Endodermal cell (in vitro differentiated cells): ENCODE data around the gene SLPI. TPM values are rescaled to one million over a fixed set of nuclear protein-coding genes. Genes with fewer than 3 reads are reported as not detected.

Source experiments
- DNase-seq: peaks from one replicate; pipeline ENCODE4 v3.0.0-alpha.2; 2017
- H3K27ac ChIP-seq: 2 replicates; pipeline ENCODE4 v1.5.1; 2013; ENCODE audit warnings: mild to moderate bottlenecking, low read depth, low read length, moderate library complexity
- H3K27me3 ChIP-seq: 2 replicates; pipeline ENCODE4 v1.6.1; 2013; ENCODE audit warnings: mild to moderate bottlenecking, low read length, moderate library complexity; ENCODE audit not compliant: insufficient read depth, control insufficient read depth, poor library complexity, severe bottlenecking
- H3K36me3 ChIP-seq: 2 replicates; pipeline ENCODE4 v1.7.0; 2013; ENCODE audit warnings: mild to moderate bottlenecking, low read length, moderate library complexity; ENCODE audit not compliant: control insufficient read depth, insufficient read depth
- H3K4me1 ChIP-seq: one replicate; pipeline ENCODE4 v1.7.0; 2013; ENCODE audit warnings: low read length; ENCODE audit not compliant: control insufficient read depth, insufficient read depth
- H3K4me3 ChIP-seq: 2 replicates; pipeline ENCODE4 v1.5.1; 2013; ENCODE audit warnings: mild to moderate bottlenecking, low read length, moderate library complexity
- H3K9ac ChIP-seq: 2 replicates; pipeline ENCODE4 v1.6.1; 2013; ENCODE audit warnings: mild to moderate bottlenecking, low read length, moderate library complexity; ENCODE audit not compliant: poor library complexity, severe bottlenecking; ENCODE audit errors: extremely low read depth
- H3K9me3 ChIP-seq: 2 replicates; pipeline ENCODE4 v1.6.1; 2013; ENCODE audit warnings: mild to moderate bottlenecking, low read length, moderate library complexity; ENCODE audit not compliant: control insufficient read depth
- H3K27ac Mint-ChIP-seq: 2 replicates; pipeline ENCODE4 v1.8.0; 2020; ENCODE audit warnings: mixed read lengths
- H3K27me3 Mint-ChIP-seq: 2 replicates; pipeline ENCODE4 v1.8.0; 2021; ENCODE audit warnings: mild to moderate bottlenecking, mixed read lengths; ENCODE audit not compliant: insufficient read depth
- H3K36me3 Mint-ChIP-seq: 2 replicates; pipeline ENCODE4 v1.8.0; 2020; ENCODE audit warnings: low read depth, mixed read lengths
- H3K4me1 Mint-ChIP-seq: 2 replicates; pipeline ENCODE4 v1.8.0; 2020; ENCODE audit warnings: mixed read lengths
- H3K4me3 Mint-ChIP-seq: 2 replicates; pipeline ENCODE4 v1.8.0; 2020; ENCODE audit warnings: mild to moderate bottlenecking, moderate library complexity, mixed read lengths
- H3K9me3 Mint-ChIP-seq: 2 replicates; pipeline ENCODE4 v1.8.0; 2020; ENCODE audit warnings: mild to moderate bottlenecking, mixed read lengths
- WGBS, 2 experiments: methylation state at CpG; one replicate each; pipeline versions ENCODE4 v1.1.5 to v1.1.7; 2013; ENCODE audit warnings: missing lambda C conversion rate in 2 of 2, mixed read lengths in 1 of 2; ENCODE audit not compliant: insufficient coverage in 1 of 2, insufficient read length in 1 of 2; 5-methylcytosine and 5-hydroxymethylcytosine counted together
- total RNA-seq, 2 donors: library from RNA; stranded (reverse); fragmentation: NEBNext Ultra II Directional in 1 of 2; extraction: Animal tissue kit (Norgen Biotek cat#: 25700) in 1 of 2; gene quantifications; 2 replicates in 1 of 2; 3 replicates in 1 of 2; pipeline ENCODE4 v1.2.1, GENCODE V29; 2021
- TF ChIP-seq, protein P1 (sequence below): fragments of 200-600 bp; sonication (generic); conservative IDR thresholded peaks from 2 replicates; pipeline ENCODE4 v1.5.0; 2021; ENCODE audit warnings: antibody characterized with exemption, mild to moderate bottlenecking

The SLPI gene
- total RNA-seq, 2 donors from 2014 or later = not detected

DNA sequence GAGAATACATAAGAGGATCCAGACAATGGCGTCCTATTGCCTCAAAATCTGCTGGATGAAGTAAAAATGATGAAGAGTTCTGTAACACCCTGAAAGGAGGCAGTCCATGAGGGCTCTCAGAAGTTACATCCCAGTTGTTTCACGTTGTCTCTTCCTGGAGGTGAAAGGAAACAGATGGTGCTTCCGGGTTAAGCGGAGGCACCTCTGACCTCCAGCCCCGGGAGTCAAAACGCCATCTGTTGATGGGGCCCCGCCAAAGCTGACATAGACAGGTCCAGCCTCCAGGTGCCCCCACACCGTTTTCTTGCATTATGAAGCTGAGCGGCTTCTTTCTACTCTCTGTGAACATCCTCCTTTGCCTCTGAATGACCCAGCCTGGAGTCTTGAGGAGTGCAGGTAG is 23.7 kb downstream of the SLPI start:
- WGBS, 2 experiments = 93% methylated on average over 5 to 9 of the region's 9 CpGs
- no peaks in the 10 kb centered on the region for H3K9me3 Mint-ChIP-seq
- no peaks in the 10 kb centered on the region for H3K36me3 Mint-ChIP-seq
- Histone ChIP-seq H3K4me3 (no peak overlapping the region), H3K27me3 (peaks cover 11% of the 10 kb centered on the region), H3K27ac (no peak overlapping the region), H3K36me3 (no peaks in the 10 kb centered on the region), H3K9me3 (peaks cover 5% of the 10 kb centered on the region), H3K9ac (no peak overlapping the region), H3K4me1 (no peaks in the 10 kb centered on the region)
- TF ChIP-seq, protein P1, sequence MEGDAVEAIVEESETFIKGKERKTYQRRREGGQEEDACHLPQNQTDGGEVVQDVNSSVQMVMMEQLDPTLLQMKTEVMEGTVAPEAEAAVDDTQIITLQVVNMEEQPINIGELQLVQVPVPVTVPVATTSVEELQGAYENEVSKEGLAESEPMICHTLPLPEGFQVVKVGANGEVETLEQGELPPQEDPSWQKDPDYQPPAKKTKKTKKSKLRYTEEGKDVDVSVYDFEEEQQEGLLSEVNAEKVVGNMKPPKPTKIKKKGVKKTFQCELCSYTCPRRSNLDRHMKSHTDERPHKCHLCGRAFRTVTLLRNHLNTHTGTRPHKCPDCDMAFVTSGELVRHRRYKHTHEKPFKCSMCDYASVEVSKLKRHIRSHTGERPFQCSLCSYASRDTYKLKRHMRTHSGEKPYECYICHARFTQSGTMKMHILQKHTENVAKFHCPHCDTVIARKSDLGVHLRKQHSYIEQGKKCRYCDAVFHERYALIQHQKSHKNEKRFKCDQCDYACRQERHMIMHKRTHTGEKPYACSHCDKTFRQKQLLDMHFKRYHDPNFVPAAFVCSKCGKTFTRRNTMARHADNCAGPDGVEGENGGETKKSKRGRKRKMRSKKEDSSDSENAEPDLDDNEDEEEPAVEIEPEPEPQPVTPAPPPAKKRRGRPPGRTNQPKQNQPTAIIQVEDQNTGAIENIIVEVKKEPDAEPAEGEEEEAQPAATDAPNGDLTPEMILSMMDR = no peak
- DNase-seq = no peak
- H3K4me1 Mint-ChIP-seq = no peaks in the 10 kb centered on the region
- H3K4me3 Mint-ChIP-seq = no peak overlapping the region
- no peak overlapping the region for H3K27ac Mint-ChIP-seq
- peaks cover 33% of the 10 kb centered on the region for H3K27me3 Mint-ChIP-seq

DNA sequence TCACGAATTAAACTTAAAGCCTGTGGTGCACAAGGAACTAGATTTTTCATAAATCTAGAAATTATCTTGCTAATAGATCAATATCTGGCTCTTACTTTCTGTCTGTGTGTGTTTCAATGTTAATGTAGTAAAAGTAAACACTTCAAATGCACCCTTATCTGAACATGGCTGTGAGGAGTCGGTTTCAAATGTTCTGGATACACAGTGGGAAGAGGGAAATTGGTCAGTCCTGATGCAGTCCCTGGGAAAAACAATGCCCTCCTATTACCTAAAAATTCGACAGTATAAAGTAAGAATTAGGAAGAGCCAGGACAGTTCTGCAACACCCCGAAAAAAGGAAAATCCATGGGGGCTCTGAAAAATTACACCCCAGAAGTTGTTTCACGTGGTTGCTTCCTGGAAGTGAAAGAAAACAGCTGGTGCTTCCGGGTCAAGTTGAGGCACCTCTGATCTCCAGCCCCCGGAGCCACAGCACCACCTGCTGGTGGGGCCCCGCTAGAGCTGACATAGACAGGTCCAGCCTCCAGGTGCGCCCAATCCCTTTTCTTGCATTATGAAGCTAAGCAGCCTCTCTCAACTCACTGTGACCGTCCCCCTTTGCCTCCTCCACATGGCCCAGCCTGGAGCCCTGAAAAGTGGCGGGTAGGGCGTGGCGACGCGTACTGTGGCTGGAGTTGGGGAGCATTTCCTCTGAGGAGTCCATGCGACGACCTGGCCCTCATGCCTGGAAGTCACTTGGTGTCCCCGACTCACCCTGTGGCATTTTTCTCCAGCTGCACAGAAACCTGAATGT is 24.9 kb downstream of the SLPI start:
- Histone ChIP-seq H3K9me3 (peaks cover 5% of the 10 kb centered on the region), H3K36me3 (no peaks in the 10 kb centered on the region), H3K27ac (no peak overlapping the region), H3K4me1 (no peaks in the 10 kb centered on the region), H3K9ac (no peak overlapping the region), H3K27me3 (peaks cover 11% of the 10 kb centered on the region), H3K4me3 (no peak overlapping the region)
- peak; percentile 92 for DNase-seq
- Mint-ChIP-seq H3K27ac (no peak overlapping the region), H3K36me3 (no peaks in the 10 kb centered on the region), H3K9me3 (no peaks in the 10 kb centered on the region), H3K4me1 (no peaks in the 10 kb centered on the region), H3K4me3 (no peak overlapping the region), H3K27me3 (peaks cover 40% of the 10 kb centered on the region)
- TF ChIP-seq, protein P1 = peak; percentile 88
- whole genome bisulfite sequencing, 2 experiments = 83 to 87% methylated on average over 10 to 18 of the region's 18 CpGs

DNA sequence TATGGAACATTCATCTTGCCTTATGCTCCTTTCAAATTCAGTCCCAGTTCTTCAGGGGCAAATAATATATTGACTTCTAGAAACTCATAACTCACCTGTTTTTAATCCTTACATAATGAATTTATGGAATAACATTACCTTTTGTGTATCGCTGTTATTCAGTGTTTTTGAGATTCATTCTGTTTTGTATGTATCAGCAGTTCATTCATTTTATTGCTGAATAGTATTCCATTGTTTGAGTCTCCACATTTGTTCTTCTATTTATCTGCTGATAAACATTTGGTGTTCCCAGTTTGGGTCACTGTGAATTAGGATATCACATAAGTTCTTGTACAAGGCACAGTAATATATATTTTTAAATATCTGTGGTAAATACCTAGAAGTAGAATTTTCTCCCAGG is 28.1 kb downstream of the SLPI start:
- no peaks in the 10 kb centered on the region for H3K4me1 ChIP-seq
- no peaks in the 10 kb centered on the region for H3K4me1 Mint-ChIP-seq
- no peak for DNase-seq
- no peak overlapping the region for H3K4me3 Mint-ChIP-seq
- no peaks in the 10 kb centered on the region for H3K36me3 Mint-ChIP-seq
- no peaks in the 10 kb centered on the region for H3K9me3 Mint-ChIP-seq
- H3K27ac ChIP-seq = no peak overlapping the region
- no peaks in the 10 kb centered on the region for H3K36me3 ChIP-seq
- no peak overlapping the region for H3K4me3 ChIP-seq
- TF ChIP-seq, protein P1 = no peak
- WGBS, 2 experiments = 78% methylated on average over 1 of the region's 1 CpG; no CpG with 5 or more reads in 1 of the 2 experiments
- no peak overlapping the region for H3K27ac Mint-ChIP-seq
- peaks cover 16% of the 10 kb centered on the region for H3K27me3 ChIP-seq
- peaks cover 64% of the 10 kb centered on the region for H3K27me3 Mint-ChIP-seq
- no peaks in the 10 kb centered on the region for H3K9me3 ChIP-seq
- H3K9ac ChIP-seq = no peak overlapping the region
